ENCODE data around the gene DCUN1D4.

The DCUN1D4 gene

DNA sequence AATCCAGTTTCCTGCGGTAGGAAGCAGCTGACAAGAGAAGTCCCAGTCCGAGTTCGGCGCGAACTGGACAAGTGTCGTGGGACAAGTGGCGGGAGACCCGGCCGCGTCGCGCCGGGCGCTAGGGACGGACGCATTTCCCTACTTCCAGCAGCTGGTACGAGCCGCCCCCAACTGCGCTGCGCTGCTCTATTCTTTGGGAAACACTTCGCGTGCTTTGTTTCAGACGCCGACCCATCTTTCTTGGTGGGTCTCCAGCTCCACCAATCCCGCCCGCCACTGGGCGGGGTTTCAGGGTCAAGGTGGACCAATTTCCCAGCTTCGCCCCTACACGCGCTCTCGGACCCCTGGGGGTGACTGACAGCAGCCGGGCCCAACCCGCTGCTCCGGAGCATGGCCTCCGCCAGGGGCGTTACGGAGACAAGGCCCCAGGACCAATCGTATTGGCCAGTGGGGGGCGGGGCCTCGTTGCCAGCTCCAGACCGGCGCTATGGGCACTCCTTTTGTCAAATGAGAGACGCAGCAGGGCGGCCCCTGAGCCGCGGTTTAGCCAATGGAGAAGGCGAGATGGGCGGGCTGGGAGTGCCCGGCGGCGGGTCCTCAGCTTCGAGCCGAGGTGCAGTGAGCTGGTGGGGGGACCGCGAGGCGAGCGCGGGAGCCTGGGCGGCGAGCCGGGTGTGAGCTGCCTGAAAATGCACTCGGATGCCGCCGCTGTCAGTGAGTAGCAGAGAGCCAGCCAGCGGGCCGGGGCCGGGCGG is at the start of gene DCUN1D4:
Gene DCUN1D4 (plus strand): TSS at position 600 of the 755 bp plus-strand sequence. CDS start 90 bp downstream, at position 690.
- DNase-seq, result peak; percentile 94

DNA sequence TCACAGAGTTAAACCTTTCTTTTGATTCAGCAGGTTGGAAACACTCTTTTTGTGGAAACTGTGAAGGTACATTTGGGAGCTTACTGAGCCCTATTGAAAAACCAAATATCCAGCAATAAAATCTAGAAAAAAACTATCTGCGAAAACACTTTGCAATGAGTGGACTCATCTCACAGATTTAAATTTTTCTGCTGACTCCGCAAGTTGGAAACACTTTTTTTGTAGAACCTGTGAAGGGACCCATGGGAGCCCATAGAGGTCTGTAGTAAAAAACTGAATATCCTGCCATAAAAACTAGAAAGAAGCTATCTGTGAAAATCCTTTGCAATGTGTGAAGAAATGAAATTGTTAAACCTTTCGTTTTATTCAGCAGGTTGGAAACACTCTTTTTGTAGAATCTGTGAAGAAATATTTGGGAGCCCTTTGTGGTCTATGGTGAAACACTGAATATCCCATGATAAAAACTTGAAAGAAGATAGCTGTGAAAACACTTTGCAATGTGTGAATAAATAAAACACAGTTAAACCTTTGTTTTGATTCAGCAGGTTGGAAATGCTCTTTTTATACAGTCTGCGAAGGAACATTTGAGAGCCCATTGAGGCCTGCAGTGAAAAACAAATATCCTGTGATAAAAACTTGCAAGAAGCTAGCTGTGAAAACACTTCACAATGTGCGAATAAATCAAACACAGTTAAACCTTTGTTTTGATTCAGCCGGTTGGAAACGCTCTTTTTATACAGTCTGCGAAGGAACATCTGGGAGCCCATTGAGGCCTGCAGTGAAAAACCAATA is 22.3 kb upstream of the DCUN1D4 start:
- no peak for DNase-seq

DNA sequence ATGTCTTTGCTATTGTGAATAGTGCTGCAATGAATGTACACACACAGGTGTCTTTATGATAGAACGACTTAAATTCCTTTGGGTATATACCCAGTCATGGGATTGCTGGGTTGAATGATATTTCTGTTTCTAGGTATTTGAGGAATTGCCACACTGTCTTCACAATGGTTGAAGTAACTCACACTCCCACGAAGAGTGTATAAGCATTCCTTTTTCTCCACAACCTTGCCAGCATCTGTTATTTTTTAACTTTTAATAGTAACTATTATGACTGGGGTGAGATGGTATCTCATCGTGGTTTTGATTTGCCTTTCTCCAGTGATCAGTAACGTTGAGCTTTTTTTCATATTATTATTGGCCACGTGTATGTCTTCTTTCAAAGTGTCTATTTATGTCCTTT is 17.6 kb upstream of the DCUN1D4 start:
- no peak for DNase-seq

- DNase-seq, result no peak
These were observed 12.7 kb upstream of the DCUN1D4 start for GRCh38 chr4:51830156-51830720.

- DNase-seq, result no peak
These were observed 11.8 kb upstream of the DCUN1D4 start for GRCh38 chr4:51831133-51831532.

DNA sequence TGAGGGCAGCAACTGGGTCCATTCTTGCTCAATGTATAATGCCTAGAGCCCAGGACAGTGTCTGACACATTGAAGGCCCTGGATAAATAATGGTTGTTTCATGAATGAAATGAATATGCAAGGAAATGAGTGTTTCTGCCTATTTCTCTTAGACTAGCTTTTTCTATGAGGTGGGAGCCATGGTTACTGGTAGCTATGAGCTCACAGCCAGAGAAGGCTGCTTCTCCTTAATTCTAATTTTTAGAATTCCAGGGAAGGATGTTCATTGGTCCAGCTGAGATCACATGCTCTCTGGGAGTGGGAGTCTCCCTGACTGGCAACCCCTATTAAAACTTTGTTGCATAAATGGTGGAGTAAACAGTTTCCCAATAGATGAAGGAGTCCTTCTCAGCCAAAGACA is 9.7 kb upstream of the DCUN1D4 start:
- DNase-seq, result no peak

DNA sequence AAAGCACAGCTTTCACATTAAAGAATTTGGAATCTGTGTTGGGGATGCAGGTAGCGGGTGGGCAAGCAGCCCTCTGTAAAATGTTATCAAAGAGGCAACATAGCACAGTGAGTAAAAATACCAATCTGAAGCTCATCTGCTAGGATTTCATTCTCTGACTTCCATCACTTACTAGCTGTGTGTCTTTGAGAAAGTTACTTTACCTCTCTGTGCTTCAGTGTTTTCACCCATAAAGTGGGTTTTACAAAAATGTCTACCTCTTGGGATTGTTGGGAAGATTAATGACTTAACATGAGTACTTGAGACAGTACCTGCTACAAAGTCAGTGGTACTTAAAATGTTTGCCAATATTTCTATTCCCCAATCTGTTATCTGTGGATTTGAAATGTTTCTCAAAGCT is 7.9 kb upstream of the DCUN1D4 start:
- no peak for DNase-seq

GRCh38 chr4:51835855-51836254 is 7.1 kb upstream of the DCUN1D4 start:
- DNase-seq, result no peak

DNA sequence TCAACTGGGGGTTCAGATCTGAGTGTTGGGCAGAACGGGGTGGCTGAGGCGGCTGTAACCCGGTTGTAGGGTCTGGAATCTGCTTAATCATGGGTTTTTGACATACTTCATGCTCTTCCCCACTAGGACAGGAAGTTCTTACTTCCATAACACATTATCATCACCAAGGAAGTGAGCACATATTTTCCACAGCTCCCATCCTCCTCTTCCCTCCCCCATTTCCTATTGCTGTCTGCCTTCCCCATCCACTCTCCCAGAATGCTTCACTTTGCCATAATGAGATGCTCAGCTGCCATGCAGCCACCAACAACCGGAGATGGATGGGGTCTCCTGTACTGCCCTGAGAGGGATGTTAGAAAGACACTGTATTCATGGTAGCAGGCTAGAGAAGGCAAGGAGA is 6.4 kb upstream of the DCUN1D4 start:
- no peak for DNase-seq

DNA sequence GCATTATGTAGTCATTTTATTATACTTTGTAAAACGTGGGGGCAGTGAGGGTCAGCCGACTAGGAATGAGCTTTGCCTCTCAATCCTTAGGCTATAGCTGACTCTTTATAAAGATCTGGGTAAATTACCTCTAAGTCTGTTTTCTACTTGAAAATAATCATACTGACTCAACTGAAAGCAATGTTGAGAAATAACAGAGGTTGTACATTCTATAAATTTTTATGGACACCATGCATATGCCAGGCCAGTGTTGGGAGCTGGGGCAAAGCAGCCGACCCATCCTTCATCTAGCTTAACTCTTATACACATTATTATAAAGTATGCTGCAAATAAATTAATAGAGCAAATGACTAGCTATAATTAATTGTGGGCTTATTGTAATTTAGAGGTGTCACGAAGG is 2.2 kb upstream of the DCUN1D4 start:
- no peak for DNase-seq

GRCh38 chr4:51842167-51842553 is 793 bp upstream of the DCUN1D4 start:
- no peak for DNase-seq

DNA sequence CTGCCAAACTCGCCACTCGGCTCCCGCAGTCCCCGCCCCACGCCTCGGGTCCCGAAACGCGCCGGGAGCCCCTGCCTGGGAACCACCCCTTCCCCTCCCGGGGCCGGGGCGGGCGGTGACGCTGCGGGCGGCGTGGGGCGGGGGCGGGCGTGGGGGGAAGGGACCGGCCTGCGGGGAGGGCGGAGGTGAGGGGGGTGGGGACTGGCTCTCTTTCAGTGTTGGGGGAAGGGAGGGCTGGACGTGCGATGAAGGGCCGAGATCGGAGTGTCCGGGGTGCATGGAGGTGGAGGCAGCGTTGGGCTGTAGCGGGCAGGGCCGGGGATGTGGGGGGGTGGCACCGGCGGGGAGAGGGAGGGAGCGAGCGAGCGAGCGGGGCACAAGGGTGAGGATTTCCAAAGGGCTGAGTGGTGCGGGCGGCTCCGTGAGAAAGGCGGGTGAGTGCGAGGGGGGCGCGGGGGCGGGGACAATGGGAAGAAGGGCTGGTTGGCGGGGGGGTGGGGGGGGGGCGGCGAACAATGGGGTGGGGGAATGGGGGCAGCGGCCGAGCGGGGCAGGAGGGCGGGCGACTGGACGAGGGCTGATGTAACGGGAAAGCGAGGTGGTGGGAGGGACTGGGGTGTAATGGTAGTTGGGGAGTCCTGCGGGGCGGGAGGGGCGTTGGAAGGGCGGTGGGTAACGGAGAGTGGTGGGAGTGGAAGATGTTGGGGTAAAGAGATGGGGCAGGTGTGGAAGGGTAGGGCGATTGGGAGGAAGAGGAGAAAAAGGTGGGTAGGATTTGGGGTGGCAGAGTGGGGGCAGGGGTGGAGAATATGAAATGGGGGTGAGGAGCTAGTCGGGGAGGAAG is 578 bp downstream of the DCUN1D4 start:
- no peak for DNase-seq

DNA sequence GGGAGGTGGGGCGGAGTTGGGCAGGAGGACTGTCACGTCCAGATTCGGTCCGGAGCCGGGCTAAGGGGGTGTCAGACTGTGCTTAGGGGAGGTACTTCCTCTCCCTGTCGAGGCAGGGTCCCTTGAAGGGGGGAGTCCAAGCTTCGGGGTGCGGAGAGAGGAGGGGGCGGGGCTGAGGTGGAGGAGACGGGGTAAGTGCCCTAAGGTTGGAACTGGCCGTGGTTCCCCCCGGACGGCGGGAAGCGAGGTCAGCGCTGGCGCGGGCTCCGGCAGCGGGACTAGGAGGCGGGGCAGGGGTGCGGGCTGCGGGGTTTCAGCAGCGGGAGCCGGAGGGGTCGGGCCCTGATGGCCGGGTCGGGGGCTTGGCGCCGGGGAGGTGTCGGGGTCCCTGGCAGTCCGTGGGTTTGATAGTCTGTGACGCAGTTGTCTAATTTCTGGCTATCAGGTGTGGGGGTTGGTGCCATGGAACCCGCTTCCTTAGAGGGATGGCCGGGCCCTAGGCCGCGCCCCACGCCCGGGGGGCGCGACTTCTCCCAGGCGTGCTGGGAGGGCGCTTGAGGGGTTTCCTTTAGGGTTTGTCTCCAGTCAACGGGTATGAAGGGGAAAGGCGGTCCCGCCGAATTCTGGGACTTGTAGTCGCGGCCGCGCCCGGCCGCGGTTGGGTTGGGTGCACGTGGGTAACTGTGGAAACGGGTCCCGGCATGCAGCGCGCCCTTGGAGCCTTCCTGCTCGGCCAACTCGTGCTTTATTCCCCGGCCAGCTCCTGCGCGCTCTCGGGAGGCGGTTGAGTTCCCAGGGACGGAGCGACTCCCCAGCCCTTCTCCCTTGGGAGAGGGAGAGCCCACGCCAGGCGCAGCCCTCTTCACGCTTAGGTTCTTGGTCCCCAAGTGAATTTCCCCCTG is 1.5 kb downstream of the DCUN1D4 start:
- DNase-seq, result peak; percentile 64

DNA sequence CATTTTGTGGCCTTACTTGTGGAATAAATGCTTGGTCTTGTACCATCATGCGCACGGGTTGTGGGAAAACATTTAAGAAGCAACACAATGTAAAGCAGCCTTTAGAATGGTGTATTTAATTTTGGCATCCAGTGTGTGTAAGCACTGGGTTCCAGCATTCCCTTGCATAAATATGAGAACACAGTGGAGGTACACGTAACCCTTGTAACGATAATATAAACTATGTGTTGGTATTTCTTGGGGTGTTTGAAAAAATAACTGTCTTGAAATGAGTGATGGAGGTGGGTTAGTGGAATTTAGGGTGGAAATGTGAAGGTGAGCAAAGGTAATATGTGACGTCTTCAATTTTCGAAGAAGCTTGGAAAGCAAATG is 2.1 kb downstream of the DCUN1D4 start:
- DNase-seq, result no peak

DNA sequence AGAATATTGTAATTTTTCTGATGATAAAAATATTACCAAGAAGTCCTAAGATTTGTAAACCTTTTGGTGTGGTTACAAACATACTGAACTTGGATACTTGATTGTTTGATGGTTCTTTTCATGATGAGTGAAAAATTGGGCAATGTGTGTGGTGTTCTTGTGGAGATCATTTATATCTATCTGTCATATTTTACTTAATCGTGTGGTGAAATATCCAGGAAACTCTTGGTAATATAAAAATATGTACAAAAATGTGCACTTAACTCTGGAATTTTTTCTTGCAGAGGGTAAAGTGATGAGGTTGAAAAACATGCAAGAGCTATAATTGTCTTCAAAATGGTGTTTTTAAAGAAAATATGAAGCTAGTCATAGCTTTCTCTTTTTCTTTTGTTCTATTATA is 2.8 kb downstream of the DCUN1D4 start:
- DNase-seq, result no peak

DNA sequence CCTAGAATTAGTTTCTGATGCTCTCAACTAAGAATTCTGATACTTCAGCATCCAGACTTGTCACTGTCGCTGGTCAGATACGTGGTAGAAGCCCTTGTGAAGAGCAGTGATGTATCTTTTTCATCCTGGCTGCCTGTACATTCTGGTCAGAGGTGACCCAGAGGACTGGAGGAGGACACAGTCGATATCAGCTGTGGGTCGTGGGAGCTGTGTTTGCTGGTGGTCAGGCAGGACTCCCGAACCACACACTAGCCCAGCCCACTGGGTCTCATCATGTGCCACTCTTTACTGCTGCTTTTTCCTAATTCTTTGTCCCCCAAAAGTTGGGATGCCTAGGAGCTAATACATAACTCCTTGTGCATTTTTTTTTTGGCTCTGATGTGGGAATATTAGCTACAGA is 6.5 kb downstream of the DCUN1D4 start:
- DNase-seq, result no peak

GRCh38 chr4:51850294-51850693 is 7.3 kb downstream of the DCUN1D4 start:
- no peak for DNase-seq

DNA sequence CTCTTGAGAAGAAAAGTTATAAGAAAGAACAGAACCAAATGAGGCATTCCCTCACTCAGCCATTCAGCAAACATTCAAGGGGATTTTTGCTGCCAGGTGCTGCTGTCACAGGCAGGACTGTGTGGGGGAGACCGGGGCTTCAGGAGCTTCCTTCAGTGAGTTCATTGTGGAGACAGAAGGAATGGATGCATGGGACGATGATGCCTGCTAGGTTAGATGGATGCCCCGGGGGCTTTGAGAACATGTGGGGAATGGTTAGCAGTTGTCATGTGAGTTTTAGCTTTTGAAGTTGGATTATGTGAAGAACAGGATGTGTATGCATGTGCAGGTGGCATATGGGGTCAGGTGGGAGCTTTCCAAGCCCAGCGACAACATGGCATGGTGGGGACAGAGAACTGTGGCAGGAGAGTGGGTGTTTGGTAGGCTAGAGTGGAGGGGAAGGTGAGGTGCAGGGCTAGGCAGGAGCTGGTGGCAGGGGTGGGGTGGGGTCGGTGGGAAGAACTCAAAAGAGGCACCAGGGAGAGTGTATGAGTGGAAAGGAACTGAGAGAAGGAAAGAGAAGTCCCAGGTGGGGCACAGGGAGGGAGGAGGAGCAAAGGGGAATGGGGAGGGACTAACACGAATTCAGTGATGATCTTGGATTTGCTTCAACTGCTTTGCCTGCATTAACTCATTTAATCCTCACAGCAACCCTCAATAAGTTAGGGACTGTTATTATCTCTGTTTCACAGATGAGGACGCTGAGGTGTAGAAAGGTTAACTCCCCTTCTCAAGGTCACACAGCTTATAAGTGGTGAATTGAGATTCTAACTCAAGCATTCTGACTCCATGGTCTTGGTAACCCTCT is 8.4 kb downstream of the DCUN1D4 start:
- no peak for DNase-seq

DNA sequence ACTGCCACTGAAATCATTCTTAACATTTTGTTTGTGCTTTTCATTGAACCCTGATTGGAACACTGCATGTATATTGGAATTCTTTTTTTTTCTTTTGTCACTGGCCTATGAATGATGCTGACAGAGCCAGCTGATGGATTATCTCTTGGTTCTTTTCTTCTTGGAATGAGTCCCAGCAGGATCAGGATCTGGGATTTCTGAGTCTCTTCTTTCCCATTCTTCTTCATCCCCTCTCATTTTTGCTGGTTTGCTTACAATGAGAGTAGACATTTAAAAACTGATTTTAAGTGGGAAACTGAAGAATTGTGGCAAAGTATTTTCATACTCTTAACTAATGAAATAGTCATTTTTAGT is 9.0 kb downstream of the DCUN1D4 start:
- DNase-seq, result no peak

- no peak for DNase-seq
These were observed 10.2 kb downstream of the DCUN1D4 start for GRCh38 chr4:51853027-51853682.

DNA sequence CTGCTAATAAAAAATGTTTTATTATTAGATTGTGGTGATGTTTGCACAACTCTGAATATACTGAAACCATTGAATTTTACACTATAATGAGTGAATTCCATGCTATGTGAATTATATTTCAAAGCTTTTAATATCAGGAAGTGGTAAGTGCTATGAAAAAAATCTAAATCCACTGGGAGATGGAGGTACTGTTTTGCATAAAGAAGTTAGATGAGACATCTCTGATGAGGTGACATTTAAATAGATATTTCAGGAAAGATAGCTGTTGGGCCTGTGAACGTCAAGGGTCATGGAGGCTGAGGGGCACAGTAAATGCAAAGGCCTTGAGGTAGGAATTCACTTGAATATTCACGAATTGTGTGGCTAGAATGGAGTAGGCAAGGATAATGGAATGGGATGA is 12.3 kb downstream of the DCUN1D4 start:
- DNase-seq, result no peak
